HG03135 (cell line): Measurements from ENCODE around the gene MTMR12.
"Not testable (repeated sequence)": the region's sequence is repeated elsewhere in the genome, so short reads cannot be mapped to it uniquely, and the experiment has no call there.

ENCODE experiments used
- ATAC-seq: cut with Tn5 transposase; IDR thresholded peaks from one replicate; pipeline ENCODE4 v1.9.1; 2021; ENCODE audit warnings: mild to moderate bottlenecking, moderate library complexity; ENCODE audit not compliant: unreplicated experiment

The MTMR12 gene

DNA sequence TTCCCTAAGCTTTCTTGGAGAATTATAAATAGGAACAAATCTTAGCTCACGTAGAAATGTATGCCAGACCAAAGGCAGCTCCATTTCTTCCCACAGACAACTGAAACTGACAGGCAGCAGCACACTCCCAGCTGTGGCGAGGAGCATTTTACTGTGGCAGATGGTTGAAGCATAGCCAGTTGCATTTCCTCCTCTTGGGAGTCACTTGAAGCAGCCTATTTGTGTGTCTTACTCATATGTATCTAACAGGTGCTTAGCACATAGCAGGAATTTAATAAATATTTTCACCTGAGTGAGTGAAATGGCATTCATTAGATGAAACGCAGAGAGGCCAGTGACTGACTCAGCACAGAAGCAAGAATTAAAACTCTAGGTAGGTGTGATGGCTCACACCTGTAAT is 12.3 kb upstream of the MTMR12 start:
- ATAC-seq: no peak

DNA sequence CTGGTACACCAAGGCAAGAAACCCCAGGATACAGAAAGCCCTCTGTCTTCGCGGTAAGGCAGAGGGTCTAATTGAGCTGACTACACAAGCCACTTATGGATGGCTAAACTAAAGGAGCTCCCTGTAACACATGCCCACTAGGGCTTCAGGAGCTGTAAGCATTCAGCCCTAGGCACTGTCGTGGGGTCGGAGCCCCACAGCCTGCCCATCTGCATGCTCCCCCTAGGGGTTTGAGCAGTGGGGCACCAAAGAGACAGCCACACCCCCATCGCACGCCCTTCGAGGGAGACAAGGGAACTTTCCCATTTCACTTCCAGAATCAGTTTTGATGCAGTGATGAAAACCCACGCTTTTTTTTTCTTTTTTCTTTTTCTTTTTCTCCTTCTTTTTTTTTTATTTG is 11.0 kb upstream of the MTMR12 start:
- ATAC-seq: no peak

DNA sequence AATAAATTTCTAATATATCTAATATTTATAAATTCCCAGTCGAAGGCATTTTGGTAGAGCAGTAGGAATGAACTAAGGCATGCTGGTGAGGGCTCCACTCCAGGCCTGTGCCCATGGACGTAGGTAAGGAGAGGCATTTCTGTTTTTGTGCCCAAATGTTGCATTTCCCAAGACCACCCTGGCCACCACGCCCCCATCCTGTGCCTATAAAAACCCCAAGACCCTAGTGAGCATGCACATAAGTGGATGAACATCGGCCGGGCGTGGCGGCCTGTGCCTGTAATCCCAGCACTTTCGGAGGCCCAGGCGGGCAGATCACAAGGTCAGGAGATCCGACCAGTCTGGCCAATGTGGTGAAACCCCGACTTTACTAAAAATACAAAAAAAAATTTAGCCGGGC is 10.1 kb upstream of the MTMR12 start:
- no peak for ATAC-seq

DNA sequence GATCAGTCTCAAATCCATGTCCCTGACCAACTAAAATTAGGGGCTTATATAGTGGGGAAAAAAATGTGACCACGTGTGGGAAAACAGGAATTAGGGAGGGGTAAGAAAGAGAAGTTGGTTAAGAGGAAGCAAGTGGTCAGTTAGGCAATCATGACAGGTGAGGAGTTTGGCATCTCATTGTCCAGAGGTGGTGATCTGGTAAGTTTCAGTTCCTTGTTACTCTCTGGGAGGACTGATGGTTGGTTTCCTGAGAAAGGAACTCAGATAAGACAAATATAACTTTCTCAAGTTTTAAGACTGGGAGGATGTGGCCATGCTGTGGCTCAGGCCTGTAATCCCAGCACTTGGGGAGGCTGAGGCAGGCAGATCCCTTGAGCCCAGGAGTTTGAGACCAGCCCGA is 9.0 kb upstream of the MTMR12 start:
- ATAC-seq: not testable (repeated sequence)

GRCh38 chr5:32320576-32320975 is 7.8 kb upstream of the MTMR12 start:
- ATAC-seq: no peak

DNA sequence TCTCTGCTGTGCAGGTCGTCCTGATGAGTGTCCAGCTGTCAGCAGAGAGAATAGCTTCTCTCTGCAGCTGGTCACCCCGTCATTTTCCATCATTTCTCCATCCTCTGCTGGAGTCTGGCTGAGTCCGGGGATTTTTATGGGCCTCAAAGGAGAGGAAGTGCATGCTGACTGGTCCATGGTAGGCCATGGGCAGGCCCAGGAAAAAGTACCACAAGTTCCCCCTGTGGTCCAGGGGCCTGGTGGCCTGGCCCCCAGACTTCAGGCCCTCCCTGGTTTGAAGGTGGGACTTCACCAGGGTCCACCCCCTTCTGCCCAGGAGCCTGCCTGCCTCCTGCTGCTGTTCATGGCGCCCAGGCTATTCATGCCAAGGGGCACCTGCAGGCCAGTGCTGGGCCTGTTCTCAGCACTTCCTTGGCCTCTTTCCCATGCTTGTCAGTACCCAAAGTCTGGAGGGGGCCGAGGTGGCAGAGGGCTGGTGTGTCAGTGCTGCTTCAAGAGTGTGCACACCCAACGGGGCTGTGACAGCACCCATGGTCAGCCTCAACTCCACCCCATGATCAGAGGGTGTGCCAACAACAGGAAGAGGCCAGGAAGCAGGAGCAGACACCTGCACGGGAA is 7.3 kb upstream of the MTMR12 start:
- no peak for ATAC-seq

DNA sequence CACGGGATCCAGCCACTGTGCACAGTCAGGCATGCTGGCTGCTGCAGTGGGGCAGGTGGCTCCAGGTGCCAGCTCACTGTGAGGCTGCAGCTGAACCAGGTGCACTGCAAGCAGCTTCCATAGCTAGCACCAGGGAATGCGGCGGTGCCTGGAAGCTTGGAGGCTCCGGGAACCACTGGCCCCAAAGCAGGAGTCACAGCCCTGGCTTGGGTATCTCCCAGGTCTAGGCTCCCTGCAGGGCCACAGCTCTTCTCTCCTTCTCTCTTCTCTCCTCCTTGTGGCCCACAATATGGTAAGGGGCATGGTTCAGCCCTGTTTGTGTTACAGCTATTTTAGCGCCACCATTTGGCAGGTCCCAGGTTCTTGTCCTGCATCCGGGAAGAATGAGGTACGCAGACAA is 6.7 kb upstream of the MTMR12 start:
- ATAC-seq: no peak

GRCh38 chr5:32317041-32317440 is 4.3 kb upstream of the MTMR12 start:
- ATAC-seq: no peak

- no peak for ATAC-seq
Observed at GRCh38 chr5:32315221-32316014, 2.7 kb upstream of the MTMR12 start.

DNA sequence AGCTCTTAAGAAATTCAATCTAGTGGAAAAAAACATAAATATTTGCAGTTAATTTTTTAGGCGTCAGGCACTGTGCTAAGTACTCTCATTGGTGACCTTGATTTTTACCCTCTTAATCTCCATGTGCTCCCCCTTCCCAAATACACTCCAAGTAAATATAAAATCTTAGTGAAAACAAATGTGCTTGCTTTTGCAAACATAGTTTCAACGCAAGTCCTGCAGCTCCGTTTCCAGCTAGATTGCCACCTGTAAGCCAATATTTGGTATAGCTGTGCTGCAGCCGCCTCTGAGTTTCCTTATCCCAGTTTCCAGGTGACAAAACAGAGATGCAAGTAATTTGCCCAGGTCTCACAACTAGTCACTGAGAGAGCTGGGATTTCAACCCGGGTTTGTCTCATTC is 1.9 kb upstream of the MTMR12 start:
- ATAC-seq: no peak

DNA sequence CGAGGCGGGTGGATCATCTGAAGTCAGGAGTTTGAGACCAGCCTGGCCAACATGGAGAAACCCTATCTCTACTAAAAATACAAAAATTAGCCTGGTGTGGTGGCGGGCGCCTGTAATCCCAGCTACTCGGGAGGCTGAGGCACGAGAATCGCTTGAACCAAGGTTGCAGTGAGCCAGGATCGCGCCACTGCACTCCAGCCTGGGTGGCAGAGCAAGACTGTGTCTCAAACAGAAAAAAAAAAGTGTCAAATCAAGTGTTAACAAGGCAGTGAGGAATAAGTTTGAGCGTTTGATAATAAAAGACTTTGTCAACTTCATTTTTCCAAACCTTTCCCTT is 1.4 kb upstream of the MTMR12 start:
- not testable (repeated sequence) for ATAC-seq

- peak; percentile 34 for ATAC-seq
Observed at GRCh38 chr5:32312197-32312594, 543 bp downstream of the MTMR12 start.

- ATAC-seq: no peak
Observed at GRCh38 chr5:32311404-32312196, 1.1 kb downstream of the MTMR12 start.

GRCh38 chr5:32309761-32310160 is 3.0 kb downstream of the MTMR12 start:
- no peak for ATAC-seq

GRCh38 chr5:32308946-32309345 is 3.8 kb downstream of the MTMR12 start:
- no peak for ATAC-seq

DNA sequence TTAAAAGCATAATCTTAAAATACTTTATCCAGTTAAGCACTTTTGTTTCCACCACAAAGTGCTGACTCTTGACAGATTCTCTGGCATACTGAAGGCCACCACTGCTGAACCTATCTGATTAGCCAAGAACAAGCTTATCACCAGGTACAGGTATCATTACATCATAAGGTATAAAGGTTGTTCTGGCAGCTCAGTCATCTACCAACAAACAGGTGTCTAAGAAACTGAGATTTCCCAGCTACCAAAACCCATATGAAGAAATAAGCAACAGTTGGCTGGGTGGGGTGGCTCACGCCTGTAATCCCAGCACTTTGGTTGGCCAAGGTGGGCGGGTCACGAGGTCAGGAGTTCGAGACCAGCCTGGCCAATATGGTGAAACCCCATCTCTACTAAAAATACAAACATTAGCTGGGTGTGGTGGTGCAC is 5.0 kb downstream of the MTMR12 start:
- ATAC-seq: no peak

GRCh38 chr5:32304622-32305021 is 8.1 kb downstream of the MTMR12 start:
- no peak for ATAC-seq

DNA sequence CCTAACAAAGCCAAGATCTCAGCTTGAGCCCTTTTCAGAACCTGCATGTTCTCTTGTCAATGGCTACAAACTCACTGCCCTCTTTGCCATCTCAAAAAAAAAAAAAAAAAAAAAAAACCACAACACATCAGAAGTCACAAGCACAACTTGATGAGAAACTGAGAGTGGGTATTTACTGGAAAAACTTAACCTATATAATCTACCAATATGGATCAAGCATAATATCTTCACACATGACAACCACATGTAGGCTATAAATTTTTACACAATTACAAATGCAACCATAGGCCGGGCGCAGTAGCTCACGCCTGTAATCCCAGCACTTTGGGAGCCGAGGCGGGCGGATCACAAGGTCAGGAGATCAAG is 9.0 kb downstream of the MTMR12 start:
- no peak for ATAC-seq

DNA sequence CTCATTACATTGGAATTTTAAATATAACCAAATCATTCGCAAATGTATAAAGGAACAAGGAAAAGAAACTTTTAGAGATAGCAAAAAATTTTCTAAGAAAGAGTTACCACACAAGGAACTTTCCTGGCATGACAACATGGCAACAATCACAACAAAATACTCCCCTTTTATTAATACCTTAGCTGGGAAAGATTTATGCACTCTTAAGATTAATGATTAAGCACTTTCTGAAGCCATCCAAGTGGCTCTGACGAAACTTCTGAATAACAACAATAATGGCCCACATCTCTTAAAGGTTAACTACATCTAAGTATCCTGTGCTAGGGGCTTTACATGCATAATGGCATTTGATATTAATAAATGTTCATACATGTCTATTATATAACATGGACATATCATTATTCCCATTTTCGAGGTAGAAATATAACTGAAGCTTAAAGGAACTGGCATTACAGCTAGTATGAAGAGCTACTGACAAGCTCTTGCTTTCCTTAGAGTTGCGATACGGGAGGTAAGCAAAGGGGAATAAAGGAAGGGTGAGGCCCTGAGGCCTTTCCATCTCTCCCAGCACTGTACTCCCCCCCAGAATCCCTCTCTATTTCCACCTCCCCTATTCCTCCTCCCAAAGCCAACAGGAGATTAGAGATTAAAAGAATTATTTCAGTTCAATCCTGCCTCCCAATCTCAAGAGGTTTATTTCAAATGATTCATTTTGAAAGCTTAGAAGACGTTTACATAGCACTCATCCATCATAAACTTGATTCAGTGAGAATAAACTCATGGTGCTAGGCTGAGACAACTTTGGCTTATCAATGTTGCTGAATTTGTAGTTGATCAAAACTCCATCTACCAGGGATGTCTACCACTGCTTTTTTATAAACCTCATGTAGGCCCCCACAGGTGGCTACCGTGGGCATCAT is 9.6 kb downstream of the MTMR12 start:
- no peak for ATAC-seq

- no peak for ATAC-seq
Observed at GRCh38 chr5:32301891-32302290, 10.8 kb downstream of the MTMR12 start.

DNA sequence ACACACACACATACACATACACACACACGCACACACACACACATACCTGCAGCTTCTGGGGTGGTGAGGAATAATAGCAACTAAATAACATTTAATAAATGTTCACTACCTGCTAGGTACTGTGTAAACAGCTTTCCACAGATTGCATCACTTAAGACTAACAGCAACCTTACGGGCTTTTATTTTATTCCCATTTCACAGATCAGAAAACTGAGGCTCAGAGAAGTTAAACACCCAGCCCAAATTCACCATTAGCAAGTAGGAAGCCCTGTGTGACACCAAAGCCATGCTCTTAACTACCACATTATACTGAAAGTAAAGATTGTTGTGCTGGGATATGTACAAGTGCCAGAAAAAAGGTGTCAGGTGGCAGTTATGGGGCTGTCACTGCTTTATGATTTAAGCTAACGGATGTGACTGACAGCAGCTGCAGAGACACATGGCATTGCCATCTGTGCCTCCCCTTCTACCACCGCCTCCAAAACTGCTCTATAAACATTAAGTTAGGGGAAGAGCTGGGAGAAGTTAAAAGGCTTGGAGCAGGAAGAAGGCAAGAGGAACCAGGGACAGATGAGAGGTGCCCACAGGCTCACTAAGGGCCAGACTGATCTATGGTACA is 13.6 kb downstream of the MTMR12 start:
- no peak for ATAC-seq
